Erythroblast (primary cell): ENCODE data around the gene NEUROD2.

ENCODE experiments used
- GATA1 ChIP-seq: IDR thresholded peaks from 2 replicates; pipeline ENCODE4 v1.6.1; 2011; ENCODE audit warnings: low read depth, mild to moderate bottlenecking, control low read depth, low read length, moderate library complexity
- POLR2A ChIP-seq: IDR thresholded peaks from 2 replicates; pipeline ENCODE4 v1.6.1; 2011; ENCODE audit warnings: mild to moderate bottlenecking, low read length

DNA sequence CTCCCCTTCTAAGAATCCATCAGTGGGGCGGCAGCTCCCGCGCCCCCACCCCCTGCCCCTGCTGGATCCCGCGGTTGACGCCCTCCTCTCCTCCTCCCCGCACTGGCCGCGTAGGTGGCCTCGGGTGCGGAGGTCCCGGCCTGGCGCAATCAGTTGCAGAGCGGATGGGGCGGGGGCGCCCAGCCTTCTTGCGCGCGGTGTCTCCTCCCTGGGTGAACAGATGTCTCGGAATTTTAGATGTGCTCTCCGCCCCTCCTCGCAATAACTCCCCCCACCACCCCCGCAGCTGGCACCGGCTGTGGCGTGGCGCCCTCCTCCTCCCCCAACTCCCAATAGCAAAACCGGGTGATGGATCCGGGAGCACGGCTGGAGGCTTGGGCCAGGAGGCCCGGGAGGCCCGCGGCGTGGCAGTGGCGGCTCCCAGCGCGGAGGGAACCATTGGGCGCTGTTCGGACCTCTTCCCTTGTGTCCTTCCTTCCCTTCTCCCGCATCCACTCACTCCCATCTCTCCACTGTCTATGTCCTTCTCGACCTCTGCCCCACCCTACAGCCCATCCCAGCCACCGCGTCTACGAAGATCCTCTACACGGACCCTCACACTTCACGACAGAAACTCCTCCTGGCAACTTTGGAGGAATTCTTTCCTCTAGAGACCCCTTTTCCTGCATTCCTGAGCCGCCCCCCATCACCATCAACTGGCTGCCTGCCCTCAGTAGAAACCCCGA lies 11.0 kb downstream of the NEUROD2 start:
- no peak for TF ChIP-seq POLR2A
- TF ChIP-seq GATA1, result no peak
